ENCODE results near the gene PTPRG.

The PTPRG gene

GRCh38 chr3:61841111-61841845 is 279.9 kb downstream of the PTPRG start:
- DNase-seq, result peak; percentile 77

GRCh38 chr3:61841988-61842387 is 280.6 kb downstream of the PTPRG start:
- DNase-seq, result no peak

GRCh38 chr3:61844346-61844745 is 283.0 kb downstream of the PTPRG start:
- DNase-seq, result no peak

- DNase-seq, result no peak
These were observed 285.1 kb downstream of the PTPRG start for GRCh38 chr3:61846488-61846887.

GRCh38 chr3:61847784-61848462 is 286.6 kb downstream of the PTPRG start:
- no peak for DNase-seq

- DNase-seq, result no peak
These were observed 287.5 kb downstream of the PTPRG start for GRCh38 chr3:61848885-61849284.

GRCh38 chr3:61853912-61854311 is 292.5 kb downstream of the PTPRG start:
- DNase-seq, result no peak

- no peak for DNase-seq
These were observed 293.8 kb downstream of the PTPRG start for GRCh38 chr3:61855211-61855610.

GRCh38 chr3:61857297-61857696 is 295.9 kb downstream of the PTPRG start:
- DNase-seq, result no peak

- DNase-seq, result peak; percentile 16
These were observed 296.7 kb downstream of the PTPRG start for GRCh38 chr3:61858054-61858453.

- no peak for DNase-seq
These were observed 300.0 kb downstream of the PTPRG start for GRCh38 chr3:61861410-61861809.

- DNase-seq, result no peak
These were observed 301.4 kb downstream of the PTPRG start for GRCh38 chr3:61862614-61863289.

- no peak for DNase-seq
These were observed 302.2 kb downstream of the PTPRG start for GRCh38 chr3:61863579-61863978.

- no peak for DNase-seq
These were observed 303.5 kb downstream of the PTPRG start for GRCh38 chr3:61864886-61865285.

GRCh38 chr3:61865466-61866152 is 304.2 kb downstream of the PTPRG start:
- no peak for DNase-seq

GRCh38 chr3:61866153-61866542 is 304.8 kb downstream of the PTPRG start:
- DNase-seq, result no peak

GRCh38 chr3:61866961-61867461 is 305.6 kb downstream of the PTPRG start:
- DNase-seq, result no peak

GRCh38 chr3:61868499-61868898 is 307.1 kb downstream of the PTPRG start:
- no peak for DNase-seq

- DNase-seq, result no peak
These were observed 308.0 kb downstream of the PTPRG start for GRCh38 chr3:61869371-61869770.

GRCh38 chr3:61871644-61872043 is 310.3 kb downstream of the PTPRG start:
- DNase-seq, result no peak

- peak; percentile 55 for DNase-seq
These were observed 310.8 kb downstream of the PTPRG start for GRCh38 chr3:61872077-61872706.

GRCh38 chr3:61875046-61875844 is 313.9 kb downstream of the PTPRG start:
- no peak for DNase-seq

Measured in NCI-H146 (cell line).